A549 treated with Mapracorat at 1 μM for 4 hours (cell line): ENCODE measurements around the gene CHST6. TPM values are rescaled to one million over a fixed set of nuclear protein-coding genes. Genes with fewer than 3 reads are reported as not detected.

Experiments used
- total RNA-seq: library from RNA; stranded (reverse); fragments of 200-300 nt; extraction: Qiagen RNA extraction; gene quantifications from 5 replicates; pipeline ENCODE4 v1.2.3, GENCODE V29; 2022

The CHST6 gene
- total RNA-seq = 0.14 to 0.20 TPM (median 0.16 TPM) in 5 replicates

GRCh38 chr16:75495076-75495674 lies at the start of gene CHST6:
Gene CHST6 (minus strand): TSS chr16:75495441. CDS start chr16:75479828, 15,613 bp downstream.

GRCh38 chr16:75535901-75536300 lies 40.7 kb upstream of the CHST6 start, which contains the start of gene CHST5:
Gene CHST5 (minus strand): TSS chr16:75536108. CDS start chr16:75530384, 5,724 bp downstream.

GRCh38 chr16:75464122-75464918 lies 30.9 kb downstream of the CHST6 start, which contains the start of gene TMEM170A:
Gene TMEM170A (minus strand): TSS chr16:75464689. CDS start chr16:75464600, 89 bp downstream.

GRCh38 chr16:75432828-75433731 lies 62.2 kb downstream of the CHST6 start, which contains the start of gene CFDP1:
Gene CFDP1 (minus strand): TSS chr16:75433503. CDS start chr16:75433352, 151 bp downstream.

Other genes with a start within 250 kb of the CHST6 start
- gene BCAR1, start 243.8 kb downstream of the CHST6 start, total RNA-seq = 76.4 to 120 TPM (median 116 TPM) in 5 replicates
- gene CFDP1, start 61.9 kb downstream of the CHST6 start, total RNA-seq = 60.3 to 81.4 TPM (median 60.9 TPM) in 5 replicates
- gene TMEM170A, start 30.8 kb downstream of the CHST6 start, total RNA-seq = 12.1 to 16.8 TPM (median 15.6 TPM) in 5 replicates
- 0.06 to 0.29 TPM (median 0.12 TPM) in 4 of 5 replicates, not detected in the other for gene CHST5, start 40.7 kb upstream of the CHST6 start, total RNA-seq
- gene TMEM231, start 60.8 kb upstream of the CHST6 start, total RNA-seq = 7.8 to 10.1 TPM (median 9.5 TPM) in 5 replicates
- gene GABARAPL2, start 70.9 kb upstream of the CHST6 start, total RNA-seq = 80.9 to 92.9 TPM (median 89.5 TPM) in 5 replicates
- 27.5 to 41.7 TPM (median 37.6 TPM) in 5 replicates for gene ADAT1, start 127.8 kb upstream of the CHST6 start, total RNA-seq
- 162 to 170 TPM (median 169 TPM) in 5 replicates for gene KARS1, start 152.2 kb upstream of the CHST6 start, total RNA-seq
- gene TERF2IP, start 152.3 kb upstream of the CHST6 start, total RNA-seq = 42.8 to 45.9 TPM (median 43.2 TPM) in 5 replicates
- gene CPHXL2, start 181.6 kb upstream of the CHST6 start, total RNA-seq = not detected in 5 replicates
- not detected in 5 replicates for gene DUXB, start 206.0 kb upstream of the CHST6 start, total RNA-seq
- not detected in 5 replicates for gene CPHXL, start 231.0 kb upstream of the CHST6 start, total RNA-seq